SU-DHL-6 (cell line): ENCODE measurements around the gene SMOC1.

Source experiments
- CTCF ChIP-seq: fragments of 200-600 bp; sonication (generic); IDR thresholded peaks from one replicate; pipeline ENCODE4 v1.5.1; 2017; ENCODE audit warnings: antibody characterized with exemption, mild to moderate bottlenecking, low read length, moderate library complexity; ENCODE audit not compliant: insufficient read depth, poor library complexity, severe bottlenecking
- EZH2phosphoT487 ChIP-seq: fragments of 200-600 bp; sonication (generic), shearing (Covaris generic); conservative IDR thresholded peaks from 2 replicates; pipeline ENCODE4 v1.6.1; 2018; ENCODE audit warnings: mild to moderate bottlenecking, antibody characterized with exemption, low read length, moderate library complexity, mixed read lengths

DNA sequence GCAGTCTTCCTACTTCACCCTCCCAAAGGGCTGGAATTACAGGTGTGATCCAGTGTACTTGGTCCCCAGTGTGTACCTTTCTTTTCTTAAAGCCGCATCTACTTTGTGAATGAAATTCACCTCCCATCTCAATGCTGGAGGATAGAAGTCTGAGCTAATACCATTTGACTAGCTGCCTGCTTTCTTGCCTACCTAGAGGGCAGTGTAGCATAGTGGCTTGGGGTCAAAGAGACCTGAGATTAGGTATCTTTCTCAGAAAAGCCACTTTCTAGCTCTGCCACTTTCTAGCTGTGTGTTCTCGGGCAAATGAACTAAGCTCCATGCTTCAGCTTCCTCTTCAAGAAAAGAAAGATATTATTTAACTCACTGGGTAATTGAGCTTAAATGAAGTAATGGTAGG is 16.9 kb downstream of the SMOC1 start:
- no peak for TF ChIP-seq CTCF
- TF ChIP-seq EZH2phosphoT487, result no peak
